GM21576 (cell line): ENCODE results near the gene ST6GALNAC3.

Experiments used
- ATAC-seq: cut with Tn5 transposase; IDR thresholded peaks from one replicate; pipeline ENCODE4 v1.9.1; 2021; ENCODE audit warnings: mild to moderate bottlenecking, moderate library complexity; ENCODE audit not compliant: unreplicated experiment

The ST6GALNAC3 gene

DNA sequence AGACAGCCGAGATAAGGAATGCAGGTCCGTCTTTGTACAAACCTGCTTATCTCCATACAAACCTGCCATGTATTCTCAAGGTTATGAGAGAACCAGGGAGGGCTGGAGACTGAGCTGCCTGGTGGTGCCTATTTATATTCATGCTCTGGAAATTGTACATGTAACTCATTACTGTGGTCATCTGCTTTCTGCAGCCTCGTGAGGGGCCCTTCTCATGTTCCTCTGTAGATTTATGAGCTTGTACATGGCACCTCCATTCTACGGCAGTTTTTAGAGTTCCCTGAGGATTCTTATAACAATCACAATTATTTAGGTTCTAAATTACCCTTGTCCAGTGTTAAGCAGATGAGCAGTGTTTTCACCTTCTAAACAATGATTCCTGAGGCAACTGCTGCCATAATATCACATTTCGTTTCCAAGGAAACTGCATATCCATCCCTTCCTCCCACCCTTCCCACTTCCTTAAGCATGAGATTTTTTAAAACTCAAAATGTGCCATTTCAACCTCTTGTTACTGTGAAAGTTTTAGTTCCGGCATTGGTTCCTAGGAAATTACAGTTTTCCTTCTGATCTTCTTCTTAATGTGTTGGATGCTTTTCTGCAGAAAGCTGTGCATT, 112.1 kb downstream of the ST6GALNAC3 start:
- ATAC-seq: no peak

DNA sequence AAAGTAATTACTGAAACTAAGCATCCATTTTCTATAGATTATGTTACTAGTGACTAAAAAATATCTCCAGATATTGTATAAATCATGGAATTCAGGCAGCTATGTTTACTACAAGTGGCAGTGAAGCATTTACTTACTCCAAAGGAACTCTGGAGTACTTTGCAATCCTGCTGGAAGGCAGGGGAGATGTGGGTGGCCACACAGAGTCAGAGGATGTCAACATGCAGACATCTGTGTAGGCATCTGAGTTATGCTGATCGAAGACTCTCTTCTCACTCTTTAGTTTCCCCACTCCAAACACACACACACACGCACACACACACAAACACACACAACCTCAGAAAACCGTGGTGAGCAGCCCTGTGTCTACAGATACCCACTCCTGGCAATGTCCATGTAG, 112.9 kb downstream of the ST6GALNAC3 start:
- no peak for ATAC-seq

DNA sequence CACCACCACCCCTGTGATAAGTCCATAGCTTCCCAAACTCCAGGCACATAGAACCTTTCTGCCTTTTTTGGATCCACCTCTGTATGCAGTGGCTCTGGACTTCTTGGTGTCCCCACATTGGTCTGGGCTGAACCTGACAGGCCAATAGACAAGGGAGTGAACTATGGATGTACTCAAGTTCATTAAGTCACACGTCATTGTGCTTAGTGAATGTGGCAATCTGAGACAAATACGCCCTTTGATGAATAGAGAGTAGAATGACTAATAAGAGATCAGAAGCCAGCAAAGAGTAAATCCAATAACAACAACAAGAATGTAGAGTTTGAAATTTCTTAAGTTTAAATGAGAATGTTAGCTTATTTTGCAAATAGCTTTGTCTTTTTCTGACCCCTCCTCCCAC, 114.8 kb downstream of the ST6GALNAC3 start:
- ATAC-seq: no peak

DNA sequence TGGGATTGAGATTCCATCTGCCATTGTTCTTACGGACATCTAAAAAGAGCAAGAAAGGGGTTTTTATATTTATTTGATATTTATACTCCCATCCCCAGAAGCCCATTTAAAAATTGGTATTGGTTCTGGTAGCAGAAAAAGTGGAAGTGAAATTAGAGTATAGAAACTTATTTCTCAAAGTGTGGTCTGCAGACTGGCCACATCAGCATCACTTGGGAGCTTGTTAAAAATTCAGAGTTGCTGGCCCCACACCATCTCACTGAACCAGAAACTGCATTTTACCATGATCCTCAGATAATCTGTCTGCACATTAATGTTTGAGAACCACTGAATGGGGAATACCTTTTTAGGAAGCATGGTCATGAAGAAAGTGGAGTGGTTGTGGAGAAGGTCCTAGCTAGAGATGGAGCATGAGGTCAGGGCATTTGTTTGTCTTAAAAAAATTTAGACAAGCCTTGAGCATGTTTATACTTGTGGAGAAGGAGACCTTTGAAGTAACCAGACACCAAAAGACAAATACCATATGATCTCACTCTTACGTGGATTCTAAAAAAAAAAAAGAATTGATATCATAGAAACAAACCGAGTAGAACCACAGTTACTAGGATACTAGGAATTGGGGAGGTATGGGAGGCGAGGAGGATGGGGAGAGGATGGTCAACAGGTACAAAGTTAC, 116.3 kb downstream of the ST6GALNAC3 start:
- no peak for ATAC-seq

DNA sequence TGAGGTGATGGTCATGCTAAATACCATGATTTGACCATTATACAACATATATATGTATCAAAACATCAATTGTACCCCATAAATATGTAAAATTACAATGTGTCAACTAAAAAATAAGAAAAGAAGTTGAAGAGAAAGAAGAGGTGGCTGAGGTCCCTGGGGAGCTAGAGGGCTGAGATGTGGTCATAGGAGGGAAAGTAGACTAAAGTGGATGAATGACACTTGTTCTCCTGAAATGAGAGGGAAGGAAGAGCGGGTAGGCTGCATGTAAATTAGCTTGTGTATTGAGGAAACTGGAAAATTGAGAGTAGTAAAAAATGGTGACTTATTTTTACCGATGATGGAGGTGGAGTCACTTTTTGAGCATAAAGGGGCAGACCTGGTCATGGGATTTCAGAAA, 117.0 kb downstream of the ST6GALNAC3 start:
- no peak for ATAC-seq

DNA sequence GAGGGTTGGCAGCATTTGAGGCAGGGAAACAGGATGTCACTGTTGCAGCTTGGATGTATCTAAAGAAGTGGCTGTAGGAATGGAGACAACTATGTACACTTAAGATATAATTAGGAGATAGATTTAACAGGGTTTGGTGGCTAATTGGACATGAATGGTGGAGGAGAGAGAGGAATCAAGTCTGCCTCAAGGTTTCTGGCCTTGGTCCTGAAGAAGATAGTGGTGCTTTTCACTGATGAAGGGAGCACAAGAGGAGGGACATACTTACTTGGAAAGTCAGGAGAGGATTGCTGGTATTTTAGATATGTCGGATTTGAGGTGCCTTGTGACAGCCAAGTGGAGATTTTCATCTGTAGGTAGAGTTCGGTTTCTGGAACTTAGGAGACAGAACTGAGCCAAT, 123.9 kb downstream of the ST6GALNAC3 start:
- ATAC-seq: no peak

DNA sequence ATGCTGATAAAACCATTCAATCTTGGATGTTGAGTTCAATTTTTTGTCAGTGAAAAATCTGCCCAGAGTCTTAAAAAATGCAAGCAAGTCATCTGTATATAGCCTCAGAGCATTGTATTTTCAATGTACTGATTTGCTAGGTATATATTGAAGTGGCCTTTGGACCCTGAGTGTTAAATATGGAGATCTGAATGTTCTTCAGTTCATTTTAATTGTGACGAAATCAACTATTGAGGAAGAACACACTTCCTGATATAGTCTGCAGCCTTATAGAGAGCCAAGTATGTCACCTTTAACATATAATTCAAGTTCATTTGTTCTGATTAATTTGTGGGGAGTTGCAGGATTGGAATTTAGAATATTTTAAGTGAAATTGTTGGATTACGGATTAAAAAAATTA, 128.1 kb downstream of the ST6GALNAC3 start:
- ATAC-seq: no peak

DNA sequence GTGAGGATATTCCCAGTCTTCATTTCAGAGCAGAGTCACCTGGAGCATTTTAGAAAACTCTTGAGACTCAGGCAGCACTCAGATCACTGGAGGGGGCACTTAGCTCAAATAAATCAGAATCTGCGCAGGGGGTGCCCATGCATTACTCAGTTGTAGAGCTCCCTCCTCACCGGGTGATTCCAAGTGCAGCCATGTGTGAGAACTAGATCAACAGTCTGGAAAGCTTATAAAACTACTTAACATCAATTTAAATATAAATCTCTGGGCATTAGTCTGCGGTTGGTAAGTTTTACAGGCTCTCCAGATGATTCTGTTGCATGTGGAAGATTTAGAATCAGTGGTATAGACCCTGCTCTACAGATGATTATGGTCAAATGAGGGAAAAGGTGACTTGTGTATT, 128.6 kb downstream of the ST6GALNAC3 start:
- ATAC-seq: no peak

DNA sequence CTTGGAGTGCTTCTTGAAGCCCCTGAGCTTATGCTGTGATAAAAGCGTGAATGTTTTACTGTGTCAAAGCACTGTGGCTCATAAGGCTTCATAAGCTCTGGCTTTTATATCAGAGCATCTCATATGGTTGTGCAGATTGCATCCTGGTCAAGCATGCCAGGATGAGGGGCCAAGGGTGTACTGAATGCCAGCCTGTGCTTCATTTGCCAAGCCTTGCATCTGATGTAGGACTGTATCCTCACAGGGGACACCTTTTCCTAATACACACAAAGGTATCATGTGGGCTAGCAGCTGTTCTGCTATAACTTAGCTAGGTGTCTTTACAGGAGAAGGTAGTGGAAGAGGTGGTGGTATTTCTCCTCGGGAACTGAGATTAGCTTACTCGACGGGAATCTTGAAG, 134.7 kb downstream of the ST6GALNAC3 start:
- no peak for ATAC-seq

DNA sequence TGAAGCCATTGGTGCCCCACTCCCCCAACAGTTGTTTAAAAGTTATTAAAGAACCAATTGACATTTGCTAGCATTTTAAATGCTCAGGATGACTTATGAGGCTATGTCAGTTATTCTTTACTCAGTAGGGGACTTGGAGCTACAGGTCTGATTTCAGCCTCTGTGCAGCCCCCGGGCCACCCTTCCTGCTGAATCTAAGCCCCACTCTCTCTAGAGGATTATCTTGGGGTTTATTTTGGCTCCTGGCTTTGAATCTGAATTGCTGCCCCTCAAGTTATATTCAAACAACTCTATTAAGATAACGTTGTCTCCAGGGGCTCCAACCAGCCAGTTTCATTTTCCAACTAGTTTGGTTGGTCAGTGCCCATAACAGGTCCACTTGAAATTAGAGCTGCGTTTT, 135.1 kb downstream of the ST6GALNAC3 start:
- ATAC-seq: no peak

DNA sequence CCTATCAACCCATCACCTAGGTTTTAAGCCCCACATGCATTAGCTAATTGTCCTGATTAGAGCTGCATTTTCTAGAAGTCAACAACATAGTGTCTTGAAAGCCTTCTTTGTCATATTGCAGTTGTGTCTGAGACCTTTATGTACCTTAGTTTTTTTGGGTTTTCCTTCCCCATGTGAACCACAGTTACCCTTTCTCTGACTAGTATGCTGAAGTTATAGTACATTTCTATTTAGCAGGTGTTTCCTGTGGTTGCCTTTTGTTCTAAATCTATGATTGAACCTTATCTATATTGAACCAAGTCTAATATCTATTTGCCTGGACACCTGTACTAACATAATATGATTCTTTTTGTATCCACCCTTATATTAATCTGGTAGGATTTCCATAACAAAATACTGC, 135.6 kb downstream of the ST6GALNAC3 start:
- no peak for ATAC-seq

DNA sequence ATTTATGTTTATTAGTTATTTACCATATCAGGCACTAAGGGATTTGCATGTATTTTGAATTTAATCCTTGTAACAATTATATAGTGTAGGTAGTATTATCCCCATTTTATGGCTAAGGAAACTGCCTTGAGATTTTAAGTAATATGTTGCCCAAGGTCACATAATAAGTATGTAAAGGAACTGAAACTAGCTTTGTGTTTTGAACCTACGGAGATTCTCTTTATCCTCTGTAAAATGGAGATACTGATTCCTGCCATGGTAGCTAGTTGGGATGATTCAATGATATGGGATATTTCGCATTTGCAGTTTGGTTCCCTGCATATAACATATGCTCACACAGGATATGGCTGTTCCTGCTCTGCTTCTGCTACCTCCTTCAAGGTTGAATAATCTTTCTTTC, 144.3 kb downstream of the ST6GALNAC3 start:
- ATAC-seq: peak; percentile 36

DNA sequence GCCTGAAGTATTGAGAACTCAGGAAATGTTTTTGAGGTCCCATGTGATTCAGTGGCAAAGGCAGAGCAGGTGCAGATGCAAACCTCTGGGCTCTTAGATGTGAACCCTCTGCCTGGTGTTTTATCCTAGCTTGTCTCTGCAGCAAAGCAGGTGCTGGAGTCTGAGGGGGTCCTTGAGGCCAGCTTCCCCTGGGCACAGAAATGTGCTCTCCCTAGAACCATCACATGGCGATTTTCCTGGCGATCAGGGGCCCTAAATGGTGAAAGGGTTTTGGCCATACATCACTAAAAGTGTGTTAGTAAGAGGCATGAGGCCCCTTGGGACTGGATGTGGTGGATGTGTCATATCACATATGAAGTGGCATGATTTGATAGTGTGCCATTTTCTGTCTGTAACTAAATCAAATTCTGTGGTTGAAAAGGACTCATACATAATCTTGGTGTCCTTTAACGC, 144.8 kb downstream of the ST6GALNAC3 start:
- ATAC-seq: peak; percentile 34

DNA sequence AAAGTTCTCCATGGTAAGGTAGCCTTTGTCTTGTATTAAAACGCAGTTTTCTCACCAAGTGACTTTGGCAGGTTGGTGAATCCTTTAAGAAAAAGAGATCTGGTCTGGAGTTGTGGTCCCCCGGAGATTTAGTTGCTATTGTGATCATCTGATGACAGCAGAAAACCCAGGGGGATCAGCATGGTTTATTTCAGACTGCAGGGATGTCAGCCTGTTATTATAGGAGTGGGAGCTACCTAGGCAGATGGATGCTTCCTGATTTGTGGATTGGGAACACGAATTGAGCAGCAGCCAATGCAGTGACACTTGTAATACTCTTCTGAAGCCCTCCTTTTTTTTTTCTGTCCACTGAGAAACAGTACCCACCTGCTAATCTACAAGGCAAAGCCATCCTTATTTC, 150.2 kb downstream of the ST6GALNAC3 start:
- no peak for ATAC-seq

DNA sequence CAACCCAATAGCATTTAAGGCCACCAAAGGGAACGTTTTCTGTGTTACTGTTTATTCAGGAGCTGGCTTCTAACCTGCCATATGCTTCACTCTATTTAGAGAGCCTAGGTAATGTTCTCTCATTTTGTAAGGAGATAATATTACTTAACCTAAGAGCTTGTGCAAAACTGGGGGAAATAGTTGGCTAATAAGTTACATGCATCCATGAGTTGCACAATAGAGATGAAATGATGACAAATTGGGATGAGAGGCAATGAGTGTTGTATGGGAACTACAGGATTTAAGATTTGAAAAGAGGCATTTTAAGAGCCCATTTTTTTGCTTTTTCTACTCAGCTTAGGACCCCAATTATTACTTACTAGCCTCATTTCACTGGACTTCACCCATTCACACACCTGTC, 151.0 kb downstream of the ST6GALNAC3 start:
- ATAC-seq: no peak

DNA sequence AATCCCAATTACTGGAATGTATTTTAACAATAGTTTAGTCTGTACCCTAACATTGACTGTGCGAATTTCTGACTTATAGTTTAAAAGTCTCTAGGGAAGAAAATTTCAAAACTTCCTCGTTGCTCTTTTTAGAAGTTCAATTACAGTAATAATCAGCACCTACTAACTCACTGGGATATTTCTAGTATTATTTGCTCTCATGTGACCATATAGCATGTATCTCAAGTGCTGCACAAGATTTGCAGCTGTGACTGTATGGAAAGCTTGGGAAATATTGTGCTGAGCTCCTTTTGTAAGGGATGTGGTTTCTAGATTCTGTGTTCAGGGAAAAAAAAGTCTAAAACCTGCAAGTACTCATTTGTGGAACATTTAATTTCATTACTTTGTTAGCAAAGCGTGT, 153.1 kb downstream of the ST6GALNAC3 start:
- no peak for ATAC-seq

DNA sequence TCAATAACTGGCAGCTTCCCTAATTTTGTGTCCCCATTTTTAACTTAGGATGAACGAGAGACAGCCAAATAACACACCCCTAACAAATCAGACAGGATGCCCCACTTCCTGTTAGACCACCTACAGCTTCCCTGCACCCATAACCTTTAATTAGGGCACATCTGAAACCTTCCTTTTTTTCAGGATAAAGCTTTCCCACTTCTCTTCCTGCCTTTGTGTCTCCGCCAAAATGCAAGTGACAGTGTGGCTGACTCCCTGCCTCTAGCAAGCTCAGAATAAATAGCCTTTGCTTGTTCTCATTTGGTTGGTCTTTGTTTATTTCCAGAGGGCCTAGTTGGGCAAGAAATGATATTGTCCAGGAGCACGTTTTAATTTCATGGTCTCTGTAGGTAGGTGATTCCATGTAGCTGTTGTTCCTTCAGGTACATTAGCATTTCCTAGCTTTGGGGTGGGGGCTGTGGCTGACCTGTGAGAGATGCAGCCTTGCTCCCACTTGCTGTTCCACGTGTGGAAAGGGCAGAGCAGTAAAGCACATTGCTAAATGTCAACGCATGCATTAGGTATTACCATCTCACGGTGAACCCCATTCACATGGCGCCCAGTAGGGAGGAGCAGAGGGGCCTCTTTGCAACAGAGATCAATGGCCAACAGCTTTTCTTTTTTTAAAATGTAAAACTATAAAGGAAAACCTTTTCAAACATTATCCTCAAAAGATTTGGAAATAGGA, 154.9 kb downstream of the ST6GALNAC3 start:
- no peak for ATAC-seq

DNA sequence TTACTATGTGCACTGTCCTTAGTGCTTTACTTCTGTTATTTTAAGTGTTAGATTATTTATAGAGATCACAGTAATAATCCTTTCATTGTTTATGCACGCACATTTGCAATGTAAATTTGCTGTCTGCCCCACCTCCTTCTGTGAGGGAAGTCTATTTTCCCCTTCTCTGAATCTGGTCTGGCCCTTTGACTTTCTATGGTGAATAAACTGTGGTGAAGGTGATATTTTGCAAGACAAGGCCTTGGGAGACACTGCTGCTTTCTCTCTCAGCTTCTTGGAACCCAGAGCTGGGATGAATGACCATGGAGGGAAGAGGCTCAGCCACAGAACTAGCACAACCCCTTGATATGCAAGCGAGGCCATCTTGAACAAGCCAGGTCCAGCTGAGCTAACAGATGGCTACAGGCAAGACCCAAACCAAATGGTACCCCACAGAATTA, 156.3 kb downstream of the ST6GALNAC3 start:
- no peak for ATAC-seq

DNA sequence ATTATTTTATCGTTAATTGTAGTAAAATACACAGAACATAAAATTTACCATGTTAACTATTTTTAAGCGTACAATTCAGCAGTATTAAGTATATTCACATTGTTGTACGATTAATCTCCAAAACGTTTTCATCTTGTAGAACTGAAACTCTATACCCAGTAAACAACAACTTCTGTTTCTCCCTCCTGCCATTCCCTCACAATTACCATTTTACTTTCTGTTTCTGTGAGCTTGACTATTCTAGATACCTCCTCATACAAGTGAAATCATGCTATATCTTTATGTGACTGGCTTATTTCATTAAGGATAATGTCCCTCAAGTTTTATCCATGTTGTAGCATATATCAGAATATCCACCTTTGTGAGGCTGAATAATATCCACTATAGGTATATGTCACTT, 156.8 kb downstream of the ST6GALNAC3 start:
- no peak for ATAC-seq

DNA sequence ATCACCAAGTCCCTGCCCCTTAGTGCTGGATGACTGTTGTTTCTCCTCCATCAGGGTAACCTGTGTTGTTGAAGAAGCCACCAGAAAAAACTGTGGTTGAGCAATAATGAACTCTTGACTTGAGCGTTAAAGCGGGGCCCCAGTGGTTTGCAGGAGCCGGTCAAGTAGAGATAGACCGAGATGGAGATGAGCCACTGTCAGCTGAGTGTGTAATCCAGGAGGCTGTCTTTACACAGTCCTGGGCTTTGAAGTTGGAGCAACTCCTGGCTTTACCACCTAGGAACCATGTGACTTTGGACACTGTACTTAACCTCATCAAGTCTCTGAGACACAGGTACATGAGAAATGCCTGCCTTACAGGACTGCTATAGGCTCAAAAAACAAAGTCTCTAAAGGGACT, 158.1 kb downstream of the ST6GALNAC3 start:
- no peak for ATAC-seq

DNA sequence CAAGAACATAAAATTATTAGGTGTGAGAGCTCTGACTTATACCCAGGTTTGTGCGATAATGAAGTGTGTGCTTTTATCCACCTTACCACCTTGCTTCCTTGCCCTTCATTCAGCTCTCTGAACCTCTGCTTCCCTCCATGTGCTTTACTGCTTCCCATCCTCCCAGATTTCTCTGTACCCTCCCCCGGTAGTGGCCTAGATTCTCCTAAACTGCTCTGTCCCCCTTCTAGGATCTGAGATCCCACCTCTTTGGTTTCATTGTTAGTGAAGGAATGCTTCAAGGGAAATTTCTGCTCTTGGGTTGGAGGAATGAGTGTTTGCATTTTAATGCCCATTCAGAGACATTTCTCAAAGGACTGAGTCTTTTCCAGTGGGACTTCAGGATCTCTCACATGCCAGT, 159.5 kb downstream of the ST6GALNAC3 start:
- ATAC-seq: no peak

DNA sequence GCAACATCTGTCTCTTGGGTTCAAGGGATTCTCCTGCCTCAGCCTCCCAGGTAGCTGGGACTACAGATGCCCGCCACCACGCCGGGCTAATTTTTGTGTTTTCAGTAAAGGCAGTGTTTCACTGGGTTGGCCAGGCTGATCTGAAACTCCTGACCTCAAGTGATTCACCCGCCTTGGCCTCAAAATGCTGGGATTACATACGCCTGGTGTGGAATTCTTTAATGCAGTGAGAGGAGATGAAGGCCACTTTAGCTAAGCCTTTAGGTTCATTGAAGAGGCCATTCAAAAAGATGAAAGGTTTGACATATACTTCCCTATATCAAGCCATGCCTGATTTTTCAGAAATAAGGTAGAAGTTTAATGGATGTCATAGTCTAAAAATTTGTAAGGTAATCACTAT, 162.7 kb downstream of the ST6GALNAC3 start:
- no peak for ATAC-seq
